ENCODE measurements around the gene ITGA1.

The ITGA1 gene

GRCh38 chr5:52993367-52993766, 205.7 kb downstream of the ITGA1 start:
- no peak overlapping the region for H3K4me3 ChIP-seq (ENCODE audit: low read length)
- no peak overlapping the region for H3K9ac ChIP-seq (ENCODE audit: low read length)
- H3K9me3 ChIP-seq (ENCODE audit: control insufficient read depth, low read depth, low read length): no peaks in the 10 kb centered on the region
- no peak overlapping the region for H3K27ac ChIP-seq (ENCODE audit: low read length)
- H3K36me3 ChIP-seq (ENCODE audit: control insufficient read depth, low read depth, low read length): no peaks in the 10 kb centered on the region
- H3K27me3 ChIP-seq (ENCODE audit: control insufficient read depth, insufficient read depth, low read length): peaks cover 26% of the 10 kb centered on the region
- H3K4me1 ChIP-seq (ENCODE audit: control insufficient read depth, low read depth, low read length): peaks cover 3% of the 10 kb centered on the region

GRCh38 chr5:52994266-52994665, 206.6 kb downstream of the ITGA1 start:
- H3K36me3 ChIP-seq (ENCODE audit: control insufficient read depth, low read depth, low read length): no peaks in the 10 kb centered on the region
- peaks cover 19% of the 10 kb centered on the region for H3K27me3 ChIP-seq (ENCODE audit: control insufficient read depth, insufficient read depth, low read length)
- no peak overlapping the region for H3K4me3 ChIP-seq (ENCODE audit: low read length)
- H3K9ac ChIP-seq (ENCODE audit: low read length): no peak overlapping the region
- H3K27ac ChIP-seq (ENCODE audit: low read length): no peak overlapping the region
- peaks cover 3% of the 10 kb centered on the region for H3K4me1 ChIP-seq (ENCODE audit: control insufficient read depth, low read depth, low read length)
- H3K9me3 ChIP-seq (ENCODE audit: control insufficient read depth, low read depth, low read length): no peaks in the 10 kb centered on the region

GRCh38 chr5:52995095-52995494, 207.4 kb downstream of the ITGA1 start:
- Histone ChIP-seq H3K36me3 (ENCODE audit: control insufficient read depth, low read depth, low read length) (no peaks in the 10 kb centered on the region), H3K9me3 (ENCODE audit: control insufficient read depth, low read depth, low read length) (no peaks in the 10 kb centered on the region), H3K4me1 (ENCODE audit: control insufficient read depth, low read depth, low read length) (peaks cover 3% of the 10 kb centered on the region), H3K4me3 (ENCODE audit: low read length) (no peak overlapping the region), H3K27me3 (ENCODE audit: control insufficient read depth, insufficient read depth, low read length) (peaks cover 11% of the 10 kb centered on the region), H3K9ac (ENCODE audit: low read length) (no peak overlapping the region), H3K27ac (ENCODE audit: low read length) (no peak overlapping the region)

GRCh38 chr5:52995914-52996313, 208.2 kb downstream of the ITGA1 start:
- H3K27ac ChIP-seq (ENCODE audit: low read length): no peak overlapping the region
- H3K36me3 ChIP-seq (ENCODE audit: control insufficient read depth, low read depth, low read length): no peaks in the 10 kb centered on the region

GRCh38 chr5:52996979-52997378, 209.3 kb downstream of the ITGA1 start:
- no peaks in the 10 kb centered on the region for H3K4me1 ChIP-seq (ENCODE audit: control insufficient read depth, low read depth, low read length)
- no peak overlapping the region for H3K27ac ChIP-seq (ENCODE audit: low read length)
- H3K36me3 ChIP-seq (ENCODE audit: control insufficient read depth, low read depth, low read length): no peaks in the 10 kb centered on the region
- H3K27me3 ChIP-seq (ENCODE audit: control insufficient read depth, insufficient read depth, low read length): no peaks in the 10 kb centered on the region
- H3K9ac ChIP-seq (ENCODE audit: low read length): no peak overlapping the region
- H3K9me3 ChIP-seq (ENCODE audit: control insufficient read depth, low read depth, low read length): no peaks in the 10 kb centered on the region
- H3K4me3 ChIP-seq (ENCODE audit: low read length): no peak overlapping the region

More at GRCh38 chr5:52995914-52996313, 208.2 kb downstream of the ITGA1 start:
- Histone ChIP-seq H3K9ac (ENCODE audit: low read length) (no peak overlapping the region), H3K9me3 (ENCODE audit: control insufficient read depth, low read depth, low read length) (no peaks in the 10 kb centered on the region), H3K27me3 (ENCODE audit: control insufficient read depth, insufficient read depth, low read length) (peaks cover 3% of the 10 kb centered on the region), H3K4me1 (ENCODE audit: control insufficient read depth, low read depth, low read length) (no peaks in the 10 kb centered on the region), H3K4me3 (ENCODE audit: low read length) (no peak overlapping the region)

- no peaks in the 10 kb centered on the region for H3K36me3 ChIP-seq (ENCODE audit: control insufficient read depth, low read depth, low read length)
- H3K4me1 ChIP-seq (ENCODE audit: control insufficient read depth, low read depth, low read length): no peaks in the 10 kb centered on the region
- no peak overlapping the region for H3K4me3 ChIP-seq (ENCODE audit: low read length)
- no peaks in the 10 kb centered on the region for H3K9me3 ChIP-seq (ENCODE audit: control insufficient read depth, low read depth, low read length)
- H3K9ac ChIP-seq (ENCODE audit: low read length): no peak overlapping the region
- H3K27me3 ChIP-seq (ENCODE audit: control insufficient read depth, insufficient read depth, low read length): no peaks in the 10 kb centered on the region
- no peak overlapping the region for H3K27ac ChIP-seq (ENCODE audit: low read length)
These were observed 209.7 kb downstream of the ITGA1 start for GRCh38 chr5:52997424-52997823.

GRCh38 chr5:52998552-52999313, 211.0 kb downstream of the ITGA1 start:
- no peaks in the 10 kb centered on the region for H3K4me1 ChIP-seq (ENCODE audit: control insufficient read depth, low read depth, low read length)
- H3K9ac ChIP-seq (ENCODE audit: low read length): no peak overlapping the region
- H3K27me3 ChIP-seq (ENCODE audit: control insufficient read depth, insufficient read depth, low read length): no peaks in the 10 kb centered on the region
- no peak overlapping the region for H3K4me3 ChIP-seq (ENCODE audit: low read length)
- H3K9me3 ChIP-seq (ENCODE audit: control insufficient read depth, low read depth, low read length): no peaks in the 10 kb centered on the region
- H3K36me3 ChIP-seq (ENCODE audit: control insufficient read depth, low read depth, low read length): no peaks in the 10 kb centered on the region
- no peak overlapping the region for H3K27ac ChIP-seq (ENCODE audit: low read length)

- no peak overlapping the region for H3K4me3 ChIP-seq (ENCODE audit: low read length)
- H3K27me3 ChIP-seq (ENCODE audit: control insufficient read depth, insufficient read depth, low read length): no peaks in the 10 kb centered on the region
- no peaks in the 10 kb centered on the region for H3K9me3 ChIP-seq (ENCODE audit: control insufficient read depth, low read depth, low read length)
- no peaks in the 10 kb centered on the region for H3K36me3 ChIP-seq (ENCODE audit: control insufficient read depth, low read depth, low read length)
- H3K9ac ChIP-seq (ENCODE audit: low read length): no peak overlapping the region
- no peaks in the 10 kb centered on the region for H3K4me1 ChIP-seq (ENCODE audit: control insufficient read depth, low read depth, low read length)
- H3K27ac ChIP-seq (ENCODE audit: low read length): no peak overlapping the region
These were observed 211.7 kb downstream of the ITGA1 start for GRCh38 chr5:52999344-52999949.

- no peaks in the 10 kb centered on the region for H3K36me3 ChIP-seq (ENCODE audit: control insufficient read depth, low read depth, low read length)
These were observed 213.8 kb downstream of the ITGA1 start for GRCh38 chr5:53001541-53001940.

GRCh38 chr5:53002491-53002890, 214.8 kb downstream of the ITGA1 start:
- H3K9me3 ChIP-seq (ENCODE audit: control insufficient read depth, low read depth, low read length): no peaks in the 10 kb centered on the region
- no peak overlapping the region for H3K4me3 ChIP-seq (ENCODE audit: low read length)
- H3K27ac ChIP-seq (ENCODE audit: low read length): no peak overlapping the region
- H3K27me3 ChIP-seq (ENCODE audit: control insufficient read depth, insufficient read depth, low read length): no peaks in the 10 kb centered on the region
- no peaks in the 10 kb centered on the region for H3K36me3 ChIP-seq (ENCODE audit: control insufficient read depth, low read depth, low read length)
- no peaks in the 10 kb centered on the region for H3K4me1 ChIP-seq (ENCODE audit: control insufficient read depth, low read depth, low read length)
- no peak overlapping the region for H3K9ac ChIP-seq (ENCODE audit: low read length)

More at GRCh38 chr5:53001541-53001940, 213.8 kb downstream of the ITGA1 start:
- Histone ChIP-seq H3K27me3 (ENCODE audit: control insufficient read depth, insufficient read depth, low read length) (no peaks in the 10 kb centered on the region), H3K9ac (ENCODE audit: low read length) (no peak overlapping the region), H3K27ac (ENCODE audit: low read length) (no peak overlapping the region), H3K9me3 (ENCODE audit: control insufficient read depth, low read depth, low read length) (no peaks in the 10 kb centered on the region), H3K4me1 (ENCODE audit: control insufficient read depth, low read depth, low read length) (no peaks in the 10 kb centered on the region), H3K4me3 (ENCODE audit: low read length) (no peak overlapping the region)

GRCh38 chr5:53003144-53003543, 215.4 kb downstream of the ITGA1 start:
- Histone ChIP-seq H3K27ac (ENCODE audit: low read length) (no peak overlapping the region), H3K36me3 (ENCODE audit: control insufficient read depth, low read depth, low read length) (no peaks in the 10 kb centered on the region), H3K4me3 (ENCODE audit: low read length) (no peak overlapping the region), H3K9ac (ENCODE audit: low read length) (no peak overlapping the region), H3K27me3 (ENCODE audit: control insufficient read depth, insufficient read depth, low read length) (no peaks in the 10 kb centered on the region), H3K9me3 (ENCODE audit: control insufficient read depth, low read depth, low read length) (no peaks in the 10 kb centered on the region), H3K4me1 (ENCODE audit: control insufficient read depth, low read depth, low read length) (no peaks in the 10 kb centered on the region)
